Measurements from ENCODE around the gene SEPTIN1. TPM values are rescaled to one million over a fixed set of nuclear protein-coding genes. Genes with fewer than 3 reads are reported as not detected.

The SEPTIN1 gene
- total RNA-seq, 1 experiment from 2014 or later = 1.4 TPM

GRCh38 chr16:30355144-30355953 is 27.0 kb downstream of the SEPTIN1 start, which contains the start of gene CD2BP2:
CD2BP2 (minus strand) TSS chr16:30355308; CDS start chr16:30354681, 627 bp downstream.
- H3K79me2 ChIP-seq (ENCODE audit: insufficient read depth, low read length) = peaks cover 3% of the 10 kb centered on the region; the same call in 1 of the 2 replicates

More at GRCh38 chr16:30355144-30355953, 27.0 kb downstream of the SEPTIN1 start, which contains the start of gene CD2BP2:
- Histone ChIP-seq H3K4ac (ENCODE audit: low read depth, low read length) (peak within 1 kb of the TSS; percentile 84; the same call in 1 of the 2 replicates), H3K23ac (ENCODE audit: insufficient read length, low read depth, low read length) (no peak within 1 kb of the TSS), H3K9me3 (ENCODE audit: control insufficient read depth, low read depth, low read length) (no peaks in the 10 kb centered on the region), H3K79me1 (ENCODE audit: insufficient read depth, low read depth, low read length, poor library complexity, severe bottlenecking) (peaks cover 8% of the 10 kb centered on the region), H2BK120ac (ENCODE audit: low read depth, low read length, poor library complexity, severe bottlenecking) (peak within 1 kb of the TSS; percentile 90), H2BK20ac (ENCODE audit: low read depth, low read length, poor library complexity, severe bottlenecking) (no peak within 1 kb of the TSS), H2BK5ac (ENCODE audit: insufficient read length, low read length) (peak within 1 kb of the TSS; percentile 96), H3K14ac (ENCODE audit: insufficient read depth, low read length) (peak within 1 kb of the TSS; percentile 98), H2BK15ac (ENCODE audit: low read depth, low read length) (no peak within 1 kb of the TSS; the same call in 1 of the 2 replicates), H3K18ac (ENCODE audit: insufficient read length, low read depth, low read length) (peak within 1 kb of the TSS; percentile 99), H2AFZ (ENCODE audit: low read length) (peak within 1 kb of the TSS; percentile 66), H3K4me2 (ENCODE audit: insufficient read depth, insufficient read length, low read length) (peak within 1 kb of the TSS; percentile 96), H3K27ac (ENCODE audit: insufficient read length, low read depth, low read length) (peak within 1 kb of the TSS; percentile 97), H4K20me1 (ENCODE audit: control insufficient read depth, insufficient read depth, insufficient read length) (no peaks in the 10 kb centered on the region), H3K56ac (ENCODE audit: insufficient read length, low read depth, low read length) (peak within 1 kb of the TSS; percentile 95), H4K91ac (ENCODE audit: insufficient read length, low read depth, low read length) (peak within 1 kb of the TSS; percentile 64), H3K9ac (ENCODE audit: extremely low read depth, insufficient read length, low read length) (peak within 1 kb of the TSS; percentile 97), H4K8ac (replicated peaks; ENCODE audit: insufficient read length, low read depth, low read length) (peak within 1 kb of the TSS; percentile 82), H3K27me3 (ENCODE audit: insufficient read depth, low read length) (no peaks in the 10 kb centered on the region), H2AK5ac (ENCODE audit: insufficient read length, low read length) (peak within 1 kb of the TSS; percentile 24), H2BK12ac (ENCODE audit: insufficient read length, low read depth, low read length) (peak within 1 kb of the TSS; percentile 19), H3K4me1 (ENCODE audit: insufficient read depth, low read length) (no peaks in the 10 kb centered on the region), H3K23me2 (ENCODE audit: insufficient read length, low read depth, low read length, poor library complexity, severe bottlenecking) (peaks cover 13% of the 10 kb centered on the region), H4K5ac (ENCODE audit: insufficient read length, low read depth, low read length) (peak within 1 kb of the TSS; percentile 94), H3T11ph (ENCODE audit: low read length) (peak within 1 kb of the TSS; percentile 30)
- Mint-ChIP-seq H3K27me3 (ENCODE audit: low read depth) (no peaks in the 10 kb centered on the region; the same call in 1 of the 2 replicates), H3K27ac (peak within 1 kb of the TSS; percentile 99), H3K9me3 (0 out of 5 replicates have a peak, but pooled peaks cover 0 to under 1% of the 10 kb centered on the region in 2 experiments), H3K36me3 (ENCODE audit: insufficient read depth in 1 of 3, low read depth in 3 of 3) (peaks cover 25 to 68% (median 63%) of the 10 kb centered on the region in 3 experiments), H3K4me3 (peak within 1 kb of the TSS; percentile 95 to 98), H3K4me1 (peaks cover 20 to 35% of the 10 kb centered on the region in 2 experiments)
- DNase-seq = peak; percentile 98
- TF ChIP-seq, protein P1, sequence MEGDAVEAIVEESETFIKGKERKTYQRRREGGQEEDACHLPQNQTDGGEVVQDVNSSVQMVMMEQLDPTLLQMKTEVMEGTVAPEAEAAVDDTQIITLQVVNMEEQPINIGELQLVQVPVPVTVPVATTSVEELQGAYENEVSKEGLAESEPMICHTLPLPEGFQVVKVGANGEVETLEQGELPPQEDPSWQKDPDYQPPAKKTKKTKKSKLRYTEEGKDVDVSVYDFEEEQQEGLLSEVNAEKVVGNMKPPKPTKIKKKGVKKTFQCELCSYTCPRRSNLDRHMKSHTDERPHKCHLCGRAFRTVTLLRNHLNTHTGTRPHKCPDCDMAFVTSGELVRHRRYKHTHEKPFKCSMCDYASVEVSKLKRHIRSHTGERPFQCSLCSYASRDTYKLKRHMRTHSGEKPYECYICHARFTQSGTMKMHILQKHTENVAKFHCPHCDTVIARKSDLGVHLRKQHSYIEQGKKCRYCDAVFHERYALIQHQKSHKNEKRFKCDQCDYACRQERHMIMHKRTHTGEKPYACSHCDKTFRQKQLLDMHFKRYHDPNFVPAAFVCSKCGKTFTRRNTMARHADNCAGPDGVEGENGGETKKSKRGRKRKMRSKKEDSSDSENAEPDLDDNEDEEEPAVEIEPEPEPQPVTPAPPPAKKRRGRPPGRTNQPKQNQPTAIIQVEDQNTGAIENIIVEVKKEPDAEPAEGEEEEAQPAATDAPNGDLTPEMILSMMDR (conservative IDR thresholded peaks at IDR 0.05) = peak; percentile 21; the same call in 1 of the 3 replicates
- no CpG with 5 or more reads among the region's 45 CpGs for WGBS (ENCODE audit: extremely low coverage, insufficient read length, low lambda C conversion rate)
